Mesenchymal stem cell (in vitro differentiated cells and primary cell): ENCODE data around the gene ARHGAP12.

Experiments used
- DNase-seq: peaks from one replicate; pipeline ENCODE4 v3.0.0-alpha.2; 2013
- H2AFZ ChIP-seq: one replicate; pipeline ENCODE4 v1.6.1; 2013; ENCODE audit warnings: low read depth, mild to moderate bottlenecking, control low read depth, inconsistent platforms, low read length, moderate library complexity
- H2AK5ac ChIP-seq: 2 replicates; pipeline ENCODE4 v1.6.1; 2013; ENCODE audit warnings: low read length, moderate library complexity, mild to moderate bottlenecking, inconsistent platforms; ENCODE audit not compliant: severe bottlenecking
- H2BK120ac ChIP-seq: one replicate; pipeline ENCODE4 v1.6.1; 2013; ENCODE audit warnings: low read depth, mild to moderate bottlenecking, inconsistent platforms, low read length, moderate library complexity
- H2BK12ac ChIP-seq, 2 experiments: one replicate each; pipeline ENCODE4 v1.6.1; 2013; ENCODE audit warnings: inconsistent platforms in 2 of 2, low read length in 2 of 2, mild to moderate bottlenecking in 2 of 2, moderate library complexity in 2 of 2, control low read depth in 1 of 2
- H2BK15ac ChIP-seq: one replicate; pipeline ENCODE4 v1.6.1; 2013; ENCODE audit warnings: mild to moderate bottlenecking, low read depth, inconsistent platforms; ENCODE audit not compliant: poor library complexity, severe bottlenecking
- H2BK5ac ChIP-seq: 2 replicates; pipeline ENCODE4 v1.6.1; 2013; ENCODE audit warnings: low read depth, mild to moderate bottlenecking, low read length, control low read depth, inconsistent platforms; ENCODE audit not compliant: poor library complexity, severe bottlenecking
- H3K14ac ChIP-seq, 2 experiments: one replicate each; pipeline ENCODE4 v1.6.1; 2013; ENCODE audit warnings: inconsistent platforms in 2 of 2, low read length in 2 of 2, control low read depth in 1 of 2, mild to moderate bottlenecking in 1 of 2, moderate library complexity in 1 of 2
- H3K18ac ChIP-seq, 2 experiments: one replicate each; pipeline ENCODE4 v1.6.1; 2013; ENCODE audit warnings: inconsistent platforms in 2 of 2, low read length in 2 of 2, control low read depth in 1 of 2, low read depth in 1 of 2, mild to moderate bottlenecking in 1 of 2
- H3K23ac ChIP-seq, 2 experiments: one replicate each; pipeline ENCODE4 v1.6.1; 2013; ENCODE audit warnings: inconsistent platforms in 2 of 2, low read length in 2 of 2, mild to moderate bottlenecking in 2 of 2, moderate library complexity in 2 of 2, control low read depth in 1 of 2
- H3K27ac ChIP-seq: 2 replicates; pipeline ENCODE4 v1.5.1; 2013; ENCODE audit warnings: mild to moderate bottlenecking, moderate library complexity, low read length, control low read depth, inconsistent platforms; ENCODE audit not compliant: poor library complexity, severe bottlenecking
- H3K27me3 ChIP-seq, 2 experiments: 2 replicates each; pipeline versions ENCODE4 v1.6.1 to v1.7.0; 2013; ENCODE audit warnings: low read length in 2 of 2, mild to moderate bottlenecking in 2 of 2, moderate library complexity in 2 of 2, control low read depth in 1 of 2, inconsistent platforms in 1 of 2; ENCODE audit not compliant: control insufficient read depth in 1 of 2, insufficient read depth in 1 of 2
- H3K36me3 ChIP-seq, 2 experiments: 2 replicates each; pipeline versions ENCODE4 v1.6.1 to v1.7.0; 2013; ENCODE audit warnings: low read length in 2 of 2, control low read depth in 1 of 2, inconsistent platforms in 1 of 2, low read depth in 1 of 2, mild to moderate bottlenecking in 1 of 2; ENCODE audit not compliant: insufficient read depth in 2 of 2, control insufficient read depth in 1 of 2
- H3K4ac ChIP-seq, 2 experiments: one replicate each; pipeline ENCODE4 v1.6.1; 2013; ENCODE audit warnings: inconsistent platforms in 2 of 2, low read length in 2 of 2, mild to moderate bottlenecking in 2 of 2, moderate library complexity in 2 of 2, control low read depth in 1 of 2, low read depth in 1 of 2
- H3K4me1 ChIP-seq: 2 replicates; pipeline ENCODE4 v1.6.1; 2013; ENCODE audit warnings: low read depth, low read length, control low read depth; ENCODE audit not compliant: control insufficient read depth, insufficient read depth
- H3K4me2 ChIP-seq: 2 replicates; pipeline ENCODE4 v1.6.1; 2013; ENCODE audit warnings: low read length, mild to moderate bottlenecking, inconsistent platforms; ENCODE audit not compliant: poor library complexity, severe bottlenecking
- H3K4me3 ChIP-seq, 2 experiments: 2 replicates each; pipeline versions ENCODE4 v1.5.1 to v1.7.0; 2013; ENCODE audit warnings: low read length in 2 of 2, mild to moderate bottlenecking in 2 of 2, control low read depth in 1 of 2, low read depth in 1 of 2; ENCODE audit not compliant: insufficient read depth in 1 of 2
- H3K79me1 ChIP-seq: replicated peaks from 2 replicates; pipeline ENCODE4 v1.6.1; 2013; ENCODE audit warnings: mild to moderate bottlenecking, control low read depth, low read length, inconsistent platforms; ENCODE audit not compliant: poor library complexity, severe bottlenecking
- H3K9ac ChIP-seq: 2 replicates; pipeline ENCODE4 v1.7.0; 2013; ENCODE audit warnings: mild to moderate bottlenecking, low read length, moderate library complexity
- H3K9me3 ChIP-seq: 2 replicates; pipeline ENCODE4 v1.7.0; 2013; ENCODE audit warnings: mild to moderate bottlenecking, low read length; ENCODE audit not compliant: control insufficient read depth
- H4K8ac ChIP-seq: one replicate; pipeline ENCODE4 v1.6.1; 2013; ENCODE audit warnings: inconsistent platforms, mild to moderate bottlenecking, low read length, moderate library complexity
- H4K91ac ChIP-seq: one replicate; pipeline ENCODE4 v1.6.1; 2013; ENCODE audit warnings: mild to moderate bottlenecking, low read length, inconsistent platforms
- WGBS: methylation state at CpG from one replicate; pipeline ENCODE4 v1.1.7; 2013; ENCODE audit warnings: mixed read lengths; 5-methylcytosine and 5-hydroxymethylcytosine counted together

ARHGAP12 gene

DNA sequence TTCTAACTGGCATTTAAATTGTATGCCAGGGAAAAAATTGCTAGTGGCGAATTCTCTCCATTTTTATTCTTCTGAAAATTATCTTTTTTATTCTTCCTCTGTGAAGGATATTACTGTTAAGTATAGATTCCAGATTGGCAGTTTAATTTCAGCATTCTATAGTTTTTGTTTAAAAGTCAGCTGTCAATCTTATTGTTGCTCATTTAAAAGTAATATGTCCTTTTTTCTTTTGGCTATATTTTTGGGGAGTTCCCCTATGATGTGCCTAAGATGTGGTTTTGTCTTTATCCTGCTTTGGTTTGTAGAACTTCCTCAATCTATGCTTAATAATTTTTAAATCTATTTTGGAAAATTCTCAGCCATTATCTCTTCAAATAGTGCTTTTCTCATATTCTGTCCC, 135.9 kb downstream of the ARHGAP12 start:
- Histone ChIP-seq H3K27ac (no peak overlapping the region), H3K9me3 (peaks cover 19% of the 10 kb centered on the region), H3K79me1 (no peaks in the 10 kb centered on the region), H3K36me3 (no peaks in the 10 kb centered on the region), H3K18ac (no peak overlapping the region), H3K23ac (no peak overlapping the region), H2AK5ac (no peak overlapping the region), H2AFZ (no peak overlapping the region), H3K4me3 (no peak overlapping the region), H2BK120ac (no peak overlapping the region), H3K4me2 (no peak overlapping the region), H3K9ac (no peak overlapping the region), H3K27me3 (no peaks in the 10 kb centered on the region), H4K91ac (no peak overlapping the region), H2BK5ac (no peak overlapping the region), H2BK12ac (no peak overlapping the region), H3K4ac (no peak overlapping the region), H3K14ac (no peak overlapping the region), H2BK15ac (no peak overlapping the region), H3K4me1 (no peaks in the 10 kb centered on the region), H4K8ac (no peak overlapping the region)
- no CpG with 5 or more reads among the region's 1 CpG for WGBS
- no peak for DNase-seq

DNA sequence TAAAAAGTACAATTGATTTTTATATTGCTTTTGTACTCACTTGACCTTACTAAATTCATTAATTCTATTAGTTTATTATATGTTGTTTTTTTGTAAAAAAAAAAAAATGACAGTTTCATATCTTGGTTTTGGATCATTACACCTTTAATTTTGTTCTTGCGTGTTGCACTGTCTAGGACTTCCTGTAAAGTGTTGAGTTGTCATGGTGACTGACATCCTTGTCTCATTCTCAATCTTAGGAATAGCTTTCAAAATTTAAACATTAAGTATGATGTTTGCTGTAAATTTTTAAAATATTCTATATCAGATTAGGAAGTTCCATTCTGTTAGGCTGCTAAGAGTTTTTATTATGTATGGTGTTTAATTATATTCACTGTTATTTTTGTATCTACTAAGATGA, 139.1 kb downstream of the ARHGAP12 start:
- Histone ChIP-seq H4K8ac (no peak overlapping the region), H2BK5ac (no peak overlapping the region), H3K9ac (no peak overlapping the region), H3K79me1 (no peaks in the 10 kb centered on the region), H2BK120ac (no peak overlapping the region), H3K23ac (no peak overlapping the region), H2BK15ac (no peak overlapping the region), H3K36me3 (no peaks in the 10 kb centered on the region), H2BK12ac (no peak overlapping the region), H2AFZ (no peak overlapping the region), H3K18ac (no peak overlapping the region), H3K4me2 (no peak overlapping the region), H3K4ac (no peak overlapping the region), H3K27me3 (no peaks in the 10 kb centered on the region), H4K91ac (no peak overlapping the region), H3K27ac (no peak overlapping the region), H3K9me3 (peaks cover 19% of the 10 kb centered on the region), H2AK5ac (no peak overlapping the region), H3K4me1 (no peaks in the 10 kb centered on the region), H3K4me3 (no peak overlapping the region), H3K14ac (no peak overlapping the region)
- DNase-seq, result no peak
- no CpG with 5 or more reads among the region's 1 CpG for WGBS

- Histone ChIP-seq H3K4me1 (no peaks in the 10 kb centered on the region), H3K23ac (no peak overlapping the region)
These were observed 145.9 kb downstream of the ARHGAP12 start for GRCh38 chr10:31782701-31783100.

DNA sequence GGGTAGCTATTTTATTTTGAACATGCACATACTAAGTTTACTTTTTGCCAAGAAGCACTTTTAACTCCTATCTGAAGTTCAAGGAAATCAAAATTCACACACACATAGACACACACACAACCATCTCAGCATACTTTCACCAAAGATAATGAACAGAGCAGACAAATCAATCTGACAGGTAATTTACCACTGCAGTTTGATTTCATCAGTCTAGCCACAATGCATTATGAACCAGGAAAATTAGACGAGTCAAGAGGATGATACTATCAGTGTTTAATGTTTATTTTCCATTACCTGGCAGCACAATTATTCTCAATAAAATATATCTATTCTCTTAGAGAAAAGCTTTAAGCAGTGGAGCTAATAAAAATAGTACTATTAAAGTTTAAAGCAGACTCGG, 147.9 kb downstream of the ARHGAP12 start:
- H2BK15ac ChIP-seq, result no peak overlapping the region
- H3K36me3 ChIP-seq, result no peaks in the 10 kb centered on the region
- H3K79me1 ChIP-seq, result no peaks in the 10 kb centered on the region
- no peak overlapping the region for H3K4me2 ChIP-seq
- no peak overlapping the region for H3K14ac ChIP-seq
- no peak overlapping the region for H2BK120ac ChIP-seq
- H3K23ac ChIP-seq, result no peak overlapping the region
- H3K9me3 ChIP-seq, result no peaks in the 10 kb centered on the region
- H2AK5ac ChIP-seq, result no peak overlapping the region
- 88% methylated on average over 1 of the region's 2 CpGs for WGBS
- no peak overlapping the region for H3K4ac ChIP-seq
- no peak overlapping the region for H2AFZ ChIP-seq
- no peak for DNase-seq
- no peak overlapping the region for H3K27ac ChIP-seq
- no peak overlapping the region for H3K9ac ChIP-seq
- H2BK5ac ChIP-seq, result no peak overlapping the region
- H4K8ac ChIP-seq, result no peak overlapping the region
- no peak overlapping the region for H3K4me3 ChIP-seq
- no peaks in the 10 kb centered on the region for H3K4me1 ChIP-seq
- no peak overlapping the region for H4K91ac ChIP-seq
- no peak overlapping the region for H3K18ac ChIP-seq
- H3K27me3 ChIP-seq, result no peaks in the 10 kb centered on the region
- no peak overlapping the region for H2BK12ac ChIP-seq

More at GRCh38 chr10:31782701-31783100, 145.9 kb downstream of the ARHGAP12 start:
- Histone ChIP-seq H3K27ac (no peak overlapping the region), H2AK5ac (no peak overlapping the region), H2BK15ac (no peak overlapping the region), H4K91ac (no peak overlapping the region), H3K4ac (no peak overlapping the region), H3K18ac (no peak overlapping the region), H3K9ac (no peak overlapping the region), H3K36me3 (no peaks in the 10 kb centered on the region), H3K4me3 (no peak overlapping the region), H3K27me3 (no peaks in the 10 kb centered on the region), H3K9me3 (no peaks in the 10 kb centered on the region), H4K8ac (no peak overlapping the region), H3K79me1 (no peaks in the 10 kb centered on the region), H2AFZ (no peak overlapping the region), H2BK5ac (no peak overlapping the region), H3K14ac (no peak overlapping the region), H2BK120ac (no peak overlapping the region), H3K4me2 (no peak overlapping the region), H2BK12ac (no peak overlapping the region)
- peak; percentile 39 for DNase-seq
- WGBS, result 59% methylated on average over 2 of the region's 2 CpGs
